DOHH2 (cell line): ENCODE measurements around the gene SYT1.

ENCODE experiments used
- H3F3A ChIP-seq: fragments of 200-600 bp; sonication (generic), shearing (Covaris generic); 2 replicates; pipeline ENCODE4 v1.6.0; 2016; ENCODE audit warnings: antibody characterized with exemption, mild to moderate bottlenecking; ENCODE audit not compliant: control insufficient read depth, insufficient read depth
- H3K27ac ChIP-seq: fragments of 200-600 bp; sonication (generic); 2 replicates; pipeline ENCODE4 v1.5.1; 2014; ENCODE audit warnings: low read depth, mild to moderate bottlenecking, low read length, moderate library complexity
- H3K27me3 ChIP-seq: fragments of 200-600 bp; sonication (generic); 2 replicates; pipeline ENCODE4 v1.6.1; 2014; ENCODE audit warnings: mild to moderate bottlenecking, low read length, mixed read lengths; ENCODE audit not compliant: control insufficient read depth
- H3K36me3 ChIP-seq: fragments of 200-600 bp; sonication (generic); 2 replicates; pipeline ENCODE4 v1.6.1; 2014; ENCODE audit warnings: mild to moderate bottlenecking, low read length, moderate library complexity, mixed read lengths; ENCODE audit not compliant: control insufficient read depth
- H3K4me1 ChIP-seq: fragments of 200-600 bp; sonication (generic); 2 replicates; pipeline ENCODE4 v1.6.1; 2014; ENCODE audit warnings: mild to moderate bottlenecking, low read length, mixed read lengths; ENCODE audit not compliant: control insufficient read depth
- H3K4me2 ChIP-seq: fragments of 200-600 bp; sonication (generic); 2 replicates; pipeline ENCODE4 v1.6.0; 2014; ENCODE audit warnings: mild to moderate bottlenecking, low read length, moderate library complexity
- H3K4me3 ChIP-seq: fragments of 200-600 bp; sonication (generic); 2 replicates; pipeline ENCODE4 v1.5.1; 2014; ENCODE audit warnings: mild to moderate bottlenecking, low read length, mixed read lengths
- H3K79me2 ChIP-seq: fragments of 200-600 bp; sonication (generic); 2 replicates; pipeline ENCODE4 v1.6.1; 2014; ENCODE audit warnings: mild to moderate bottlenecking, low read length, mixed read lengths; ENCODE audit not compliant: control insufficient read depth
- H3K9me2 ChIP-seq: fragments of 200-600 bp; sonication (generic); replicated peaks from 2 replicates; pipeline ENCODE4 v1.6.1; 2014; ENCODE audit warnings: mild to moderate bottlenecking, low read length, mixed read lengths; ENCODE audit not compliant: control insufficient read depth
- H3K9me3 ChIP-seq: fragments of 200-600 bp; sonication (generic); 2 replicates; pipeline ENCODE4 v1.6.1; 2014; ENCODE audit warnings: antibody characterized with exemption, low read length, mixed read lengths; ENCODE audit not compliant: control insufficient read depth, insufficient read depth
- H4K20me1 ChIP-seq: fragments of 200-600 bp; sonication (generic); 2 replicates; pipeline ENCODE4 v1.6.0; 2014; ENCODE audit warnings: low read depth, mild to moderate bottlenecking, antibody characterized with exemption, low read length, moderate library complexity; ENCODE audit not compliant: control insufficient read depth, insufficient read depth
- CTCF ChIP-seq: fragments of 200-600 bp; sonication (generic); IDR thresholded peaks from one replicate; pipeline ENCODE4 v1.5.1; 2014; ENCODE audit warnings: antibody characterized with exemption, mild to moderate bottlenecking, low read depth, low read length; ENCODE audit not compliant: poor library complexity, severe bottlenecking
- EZH2phosphoT487 ChIP-seq: fragments of 200-600 bp; sonication (generic); IDR thresholded peaks from 2 replicates; pipeline ENCODE4 v1.6.1; 2017; ENCODE audit warnings: borderline replicate concordance, mild to moderate bottlenecking, antibody characterized with exemption, low read length, moderate library complexity, mixed read lengths

Gene SYT1

GRCh38 chr12:78914859-78915331, 50.3 kb downstream of the SYT1 start:
- H3K79me2 ChIP-seq, result no peaks in the 10 kb centered on the region
- no peaks in the 10 kb centered on the region for H3K9me2 ChIP-seq
- TF ChIP-seq CTCF (no peak), EZH2phosphoT487 (no peak)
- no peak overlapping the region for H3K4me2 ChIP-seq
- no peaks in the 10 kb centered on the region for H3K4me1 ChIP-seq
- H4K20me1 ChIP-seq, result no peaks in the 10 kb centered on the region
- no peaks in the 10 kb centered on the region for H3F3A ChIP-seq
- H3K27ac ChIP-seq, result no peak overlapping the region
- H3K9me3 ChIP-seq, result no peaks in the 10 kb centered on the region
- no peak overlapping the region for H3K4me3 ChIP-seq
- no peaks in the 10 kb centered on the region for H3K27me3 ChIP-seq
- H3K36me3 ChIP-seq, result no peaks in the 10 kb centered on the region

- no peak overlapping the region for H3K4me2 ChIP-seq
- no peaks in the 10 kb centered on the region for H3K27me3 ChIP-seq
- H4K20me1 ChIP-seq, result no peaks in the 10 kb centered on the region
- no peak overlapping the region for H3K4me3 ChIP-seq
- no peaks in the 10 kb centered on the region for H3F3A ChIP-seq
- H3K36me3 ChIP-seq, result no peaks in the 10 kb centered on the region
- TF ChIP-seq CTCF, result no peak
- no peak for TF ChIP-seq EZH2phosphoT487
- H3K79me2 ChIP-seq, result no peaks in the 10 kb centered on the region
- H3K9me2 ChIP-seq, result no peaks in the 10 kb centered on the region
- H3K4me1 ChIP-seq, result no peaks in the 10 kb centered on the region
- no peaks in the 10 kb centered on the region for H3K9me3 ChIP-seq
- no peak overlapping the region for H3K27ac ChIP-seq
Measured at GRCh38 chr12:78916845-78917480, 52.4 kb downstream of the SYT1 start.

- no peaks in the 10 kb centered on the region for H3K27me3 ChIP-seq
- H3K27ac ChIP-seq, result no peak overlapping the region
- H3K4me3 ChIP-seq, result no peak overlapping the region
- no peaks in the 10 kb centered on the region for H3K9me3 ChIP-seq
- no peaks in the 10 kb centered on the region for H4K20me1 ChIP-seq
- H3F3A ChIP-seq, result no peaks in the 10 kb centered on the region
- TF ChIP-seq EZH2phosphoT487, result no peak
- no peak for TF ChIP-seq CTCF
- no peak overlapping the region for H3K4me2 ChIP-seq
- H3K79me2 ChIP-seq, result no peaks in the 10 kb centered on the region
- no peaks in the 10 kb centered on the region for H3K4me1 ChIP-seq
- H3K36me3 ChIP-seq, result no peaks in the 10 kb centered on the region
- H3K9me2 ChIP-seq, result no peaks in the 10 kb centered on the region
Measured at GRCh38 chr12:78917513-78917912, 52.9 kb downstream of the SYT1 start.
